NOMO-1 treated with DMSO at 0.1 percent for 48 hours (cell line): ENCODE results near the gene NRG3.
A peak's percentile ranks its signal among the peaks of the same experiment; 100 is the strongest.
"Not testable (repeated sequence)": the region's sequence is repeated elsewhere in the genome, so short reads cannot be mapped to it uniquely, and the experiment has no call there.

Source experiments
- DNase-seq: peaks from one replicate; lab custom pipeline; 2025; ENCODE audit not compliant: unreplicated experiment; lab: John Stamatoyannopoulos, UW

NRG3 gene

GRCh38 chr10:81957976-81958375, 83.0 kb downstream of the NRG3 start:
- no peak for DNase-seq

- no peak for DNase-seq
These were observed 84.0 kb downstream of the NRG3 start for GRCh38 chr10:81959016-81959415.

- no peak for DNase-seq
These were observed 86.6 kb downstream of the NRG3 start for GRCh38 chr10:81961451-81962184.

GRCh38 chr10:81963606-81964005, 88.6 kb downstream of the NRG3 start:
- no peak for DNase-seq

- DNase-seq = no peak
These were observed 92.7 kb downstream of the NRG3 start for GRCh38 chr10:81967716-81968115.

GRCh38 chr10:81969136-81969535, 94.1 kb downstream of the NRG3 start:
- no peak for DNase-seq

- DNase-seq = peak; percentile 26
These were observed 103.2 kb downstream of the NRG3 start for GRCh38 chr10:81978238-81978637.

- no peak for DNase-seq
These were observed 106.7 kb downstream of the NRG3 start for GRCh38 chr10:81981724-81982123.

- no peak for DNase-seq
These were observed 109.4 kb downstream of the NRG3 start for GRCh38 chr10:81984428-81984827.

GRCh38 chr10:81995254-81995653, 120.3 kb downstream of the NRG3 start:
- no peak for DNase-seq

GRCh38 chr10:81996927-81997326, 121.9 kb downstream of the NRG3 start:
- DNase-seq = no peak

- no peak for DNase-seq
These were observed 146.0 kb downstream of the NRG3 start for GRCh38 chr10:82020999-82021398.

- DNase-seq = no peak
These were observed 152.7 kb downstream of the NRG3 start for GRCh38 chr10:82027711-82028110.

- DNase-seq = no peak
These were observed 162.1 kb downstream of the NRG3 start for GRCh38 chr10:82037076-82037475.

GRCh38 chr10:82038587-82038986, 163.6 kb downstream of the NRG3 start:
- no peak for DNase-seq

GRCh38 chr10:82040336-82040735, 165.3 kb downstream of the NRG3 start:
- DNase-seq = no peak

- DNase-seq = no peak
These were observed 166.0 kb downstream of the NRG3 start for GRCh38 chr10:82041018-82041417.

GRCh38 chr10:82056391-82056790, 181.4 kb downstream of the NRG3 start:
- DNase-seq = no peak

- not testable (repeated sequence) for DNase-seq
These were observed 192.2 kb downstream of the NRG3 start for GRCh38 chr10:82067192-82067591.

GRCh38 chr10:82068501-82068900, 193.5 kb downstream of the NRG3 start:
- no peak for DNase-seq

GRCh38 chr10:82071231-82071630, 196.2 kb downstream of the NRG3 start:
- DNase-seq = no peak

- DNase-seq = no peak
These were observed 197.1 kb downstream of the NRG3 start for GRCh38 chr10:82072124-82072523.

- DNase-seq = no peak
These were observed 200.6 kb downstream of the NRG3 start for GRCh38 chr10:82075605-82076004.
